GM18870 (cell line): ENCODE data around the gene CA5A.

Source experiments
- ATAC-seq: cut with Tn5 transposase; IDR thresholded peaks from one replicate; pipeline ENCODE4 v1.9.1; 2021; ENCODE audit warnings: moderate library complexity; ENCODE audit not compliant: unreplicated experiment

CA5A gene

DNA sequence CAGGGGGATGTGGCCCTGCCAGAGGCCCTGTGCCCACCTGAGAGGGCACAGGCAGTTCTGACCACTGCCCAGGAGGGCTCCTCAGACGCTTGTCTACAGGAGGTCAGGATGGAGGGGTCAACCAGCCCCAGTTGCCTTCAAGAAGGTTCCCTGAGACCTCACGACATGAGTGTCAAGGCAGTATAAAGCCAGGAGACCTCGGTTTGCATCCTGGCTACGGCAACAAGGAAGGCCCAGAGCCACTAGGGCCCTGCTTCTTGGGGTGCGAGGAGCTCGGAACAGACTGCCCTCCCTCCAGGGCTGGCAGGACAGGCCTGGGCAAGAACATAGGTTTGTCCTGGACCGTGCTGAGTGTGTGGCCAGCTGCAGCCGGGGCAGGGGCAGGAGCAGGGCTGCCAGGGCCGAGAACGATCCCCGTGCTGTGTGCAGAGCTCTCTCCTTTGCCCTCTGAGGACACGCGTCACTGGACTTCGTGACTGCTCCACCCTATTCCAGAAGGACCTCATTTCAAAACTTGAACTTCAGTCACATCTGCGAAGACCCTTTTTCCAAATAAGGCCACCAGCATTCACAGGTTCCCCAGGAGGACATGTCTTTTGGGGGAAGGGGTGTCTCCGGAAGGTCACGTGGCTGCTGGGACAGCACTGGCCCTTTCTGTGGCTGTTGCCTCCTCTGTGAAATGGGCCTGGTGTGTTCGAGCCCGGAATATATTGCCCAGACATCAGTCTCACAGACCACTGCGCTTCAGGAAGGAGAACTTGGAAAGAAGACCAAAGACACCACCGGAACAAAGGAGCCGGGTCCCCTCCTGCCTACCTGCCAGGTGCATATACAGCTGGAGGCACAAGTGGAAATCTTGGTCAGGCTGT lies 94.8 kb downstream of the CA5A start:
- no peak for ATAC-seq

- ATAC-seq = no peak
Observed at GRCh38 chr16:87840271-87840978, 95.9 kb downstream of the CA5A start.

DNA sequence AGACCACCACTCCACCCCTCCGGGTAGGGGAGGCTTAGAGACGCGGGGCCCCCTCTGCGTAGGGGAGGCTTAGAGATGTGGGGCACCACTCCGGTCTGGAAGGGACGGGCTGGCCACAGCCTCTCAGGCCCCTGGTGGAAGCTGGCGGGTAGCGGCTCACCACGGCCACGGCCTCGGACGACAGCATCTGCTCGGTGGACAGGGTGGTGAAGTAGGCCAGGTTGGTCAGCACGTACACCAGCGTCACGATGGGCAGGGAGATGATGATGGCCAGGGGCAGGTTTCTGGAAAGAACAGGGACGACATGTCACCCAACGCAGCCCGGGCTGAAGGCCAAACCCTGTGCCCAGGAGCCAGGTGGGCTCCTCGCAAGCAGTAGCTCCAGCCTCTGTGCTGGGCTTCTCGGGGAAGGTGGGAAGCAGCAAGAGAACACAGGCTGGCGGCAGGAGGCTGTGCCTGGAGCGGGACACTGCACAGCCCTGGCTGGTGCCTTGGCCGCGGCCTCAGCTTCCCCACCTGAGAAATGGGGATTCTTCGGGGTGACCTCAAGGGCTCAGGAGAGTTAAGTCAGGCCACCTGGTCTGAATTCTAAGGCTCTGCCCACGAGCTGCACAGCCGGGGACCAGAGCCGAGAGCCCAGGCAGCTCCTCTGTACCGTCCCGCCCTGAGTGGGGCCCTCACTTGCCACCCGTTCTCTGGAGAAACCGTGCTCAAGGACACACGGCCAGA lies 96.6 kb downstream of the CA5A start:
- no peak for ATAC-seq

GRCh38 chr16:87838643-87839541 lies 97.4 kb downstream of the CA5A start:
- ATAC-seq = no peak
